ENCODE measurements around the gene DPF1. TPM values are rescaled to one million over a fixed set of nuclear protein-coding genes. Genes with fewer than 3 reads are reported as not detected.
"Not testable (repeated sequence)": the region's sequence is repeated elsewhere in the genome, so short reads cannot be mapped to it uniquely, and the experiment has no call there.

Gene DPF1
- total and polyA plus RNA-seq, 2 donors (not counting 1 experiment from before 2014, with no cell fraction given): 0.50 to 1.6 TPM

- Histone ChIP-seq H3K9ac (ENCODE audit: insufficient read depth, low read length) (peak overlapping the region; percentile 23), H3K79me2 (ENCODE audit: control insufficient read depth, insufficient read depth, low read length) (no peaks in the 10 kb centered on the region), H3K4me3 (replicated peaks in 1 of 4; ENCODE audit: control extremely low read depth in 1 of 4, insufficient read depth in 1 of 4, low read depth in 3 of 4, low read length in 4 of 4) (peak overlapping the region; percentile 32 to 65 (median 52)), H3K27ac (ENCODE audit: insufficient read depth, low read length) (no peak overlapping the region), H4K20me1 (ENCODE audit: control insufficient read depth, extremely low read depth, insufficient read depth, low read length) (no peaks in the 10 kb centered on the region), H3K9me3 (ENCODE audit: control insufficient read depth, insufficient read depth, low read depth, low read length) (no peaks in the 10 kb centered on the region), H3K36me3 (ENCODE audit: control insufficient read depth, insufficient read depth, low read length) (no peaks in the 10 kb centered on the region), H2AFZ (ENCODE audit: low read length) (peak overlapping the region; percentile 33), H3K4me2 (ENCODE audit: extremely low read depth, insufficient read depth, low read length) (peak overlapping the region; percentile 93), H3K27me3 (ENCODE audit: control insufficient read depth, insufficient read depth, low read length) (no peaks in the 10 kb centered on the region), H3K4me1 (ENCODE audit: control insufficient read depth, extremely low read depth, insufficient read depth, low read length) (peaks cover 2% of the 10 kb centered on the region)
- no peak for DNase-seq (ENCODE audit: low read depth in 2 of 2)
- TF ChIP-seq CTCF (conservative IDR thresholded peaks at IDR 0.05 in 1 of 2, IDR thresholded peaks at IDR 0.05 in 1 of 2; ENCODE audit: low read depth in 1 of 2, low read length in 2 of 2) (no peak), EZH2 (IDR thresholded peaks at IDR 0.05; ENCODE audit: low read length, missing control alignments) (no peak)
Measured at GRCh38 chr19:38228491-38229439, 4.7 kb upstream of the DPF1 start.

- Histone ChIP-seq H3K79me2 (ENCODE audit: control insufficient read depth, insufficient read depth, low read length) (no peaks in the 10 kb centered on the region), H3K27ac (ENCODE audit: insufficient read depth, low read length) (no peak overlapping the region), H3K27me3 (ENCODE audit: control insufficient read depth, insufficient read depth, low read length) (no peaks in the 10 kb centered on the region), H2AFZ (ENCODE audit: low read length) (no peak overlapping the region), H3K4me2 (ENCODE audit: extremely low read depth, insufficient read depth, low read length) (no peak overlapping the region), H3K36me3 (ENCODE audit: control insufficient read depth, insufficient read depth, low read length) (no peaks in the 10 kb centered on the region), H3K4me1 (ENCODE audit: control insufficient read depth, extremely low read depth, insufficient read depth, low read length) (peaks cover 2% of the 10 kb centered on the region), H3K9me3 (ENCODE audit: control insufficient read depth, insufficient read depth, low read depth, low read length) (no peaks in the 10 kb centered on the region), H3K4me3 (replicated peaks in 1 of 4; ENCODE audit: control extremely low read depth in 1 of 4, insufficient read depth in 1 of 4, low read depth in 3 of 4, low read length in 4 of 4) (no peak overlapping the region), H3K9ac (ENCODE audit: insufficient read depth, low read length) (no peak overlapping the region), H4K20me1 (ENCODE audit: control insufficient read depth, extremely low read depth, insufficient read depth, low read length) (no peaks in the 10 kb centered on the region)
- TF ChIP-seq CTCF (conservative IDR thresholded peaks at IDR 0.05 in 1 of 2, IDR thresholded peaks at IDR 0.05 in 1 of 2; ENCODE audit: low read depth in 1 of 2, low read length in 2 of 2) (no peak), EZH2 (IDR thresholded peaks at IDR 0.05; ENCODE audit: low read length, missing control alignments) (no peak)
- no peak for DNase-seq (ENCODE audit: low read depth in 2 of 2)
Measured at GRCh38 chr19:38228005-38228377, 4.0 kb upstream of the DPF1 start.

- H3K4me1 ChIP-seq (ENCODE audit: control insufficient read depth, extremely low read depth, insufficient read depth, low read length): peaks cover 2% of the 10 kb centered on the region
- H3K79me2 ChIP-seq (ENCODE audit: control insufficient read depth, insufficient read depth, low read length): no peaks in the 10 kb centered on the region
- no peaks in the 10 kb centered on the region for H4K20me1 ChIP-seq (ENCODE audit: control insufficient read depth, extremely low read depth, insufficient read depth, low read length)
- H3K9me3 ChIP-seq (ENCODE audit: control insufficient read depth, insufficient read depth, low read depth, low read length): no peaks in the 10 kb centered on the region
- no peak overlapping the region for H3K4me3 ChIP-seq (replicated peaks in 1 of 4; ENCODE audit: control extremely low read depth in 1 of 4, insufficient read depth in 1 of 4, low read depth in 3 of 4, low read length in 4 of 4)
- H3K9ac ChIP-seq (ENCODE audit: insufficient read depth, low read length): no peak overlapping the region
- no peak overlapping the region for H2AFZ ChIP-seq (ENCODE audit: low read length)
- H3K27me3 ChIP-seq (ENCODE audit: control insufficient read depth, insufficient read depth, low read length): no peaks in the 10 kb centered on the region
- H3K4me2 ChIP-seq (ENCODE audit: extremely low read depth, insufficient read depth, low read length): no peak overlapping the region
- TF ChIP-seq EZH2 (IDR thresholded peaks at IDR 0.05; ENCODE audit: low read length, missing control alignments): no peak
- no peak for TF ChIP-seq CTCF (conservative IDR thresholded peaks at IDR 0.05 in 1 of 2, IDR thresholded peaks at IDR 0.05 in 1 of 2; ENCODE audit: low read depth in 1 of 2, low read length in 2 of 2)
- H3K27ac ChIP-seq (ENCODE audit: insufficient read depth, low read length): no peak overlapping the region
- H3K36me3 ChIP-seq (ENCODE audit: control insufficient read depth, insufficient read depth, low read length): no peaks in the 10 kb centered on the region
- DNase-seq (ENCODE audit: low read depth in 2 of 2): no peak
Measured at GRCh38 chr19:38227287-38228004, 3.4 kb upstream of the DPF1 start.

GRCh38 chr19:38224863-38225218 is 819 bp upstream of the DPF1 start:
- not testable (repeated sequence) for H3K4me2 ChIP-seq (ENCODE audit: extremely low read depth, insufficient read depth, low read length)

More at GRCh38 chr19:38224863-38225218, 819 bp upstream of the DPF1 start:
- H3K27ac ChIP-seq (ENCODE audit: insufficient read depth, low read length); DNase-seq (ENCODE audit: low read depth in 2 of 2); H2AFZ ChIP-seq (ENCODE audit: low read length); H3K27me3 ChIP-seq (ENCODE audit: control insufficient read depth, insufficient read depth, low read length); H3K4me1 ChIP-seq (ENCODE audit: control insufficient read depth, extremely low read depth, insufficient read depth, low read length); H3K36me3 ChIP-seq (ENCODE audit: control insufficient read depth, insufficient read depth, low read length); H3K9ac ChIP-seq (ENCODE audit: insufficient read depth, low read length); H3K4me3 ChIP-seq (replicated peaks in 1 of 4; ENCODE audit: control extremely low read depth in 1 of 4, insufficient read depth in 1 of 4, low read depth in 3 of 4, low read length in 4 of 4); H3K79me2 ChIP-seq (ENCODE audit: control insufficient read depth, insufficient read depth, low read length); H3K9me3 ChIP-seq (ENCODE audit: control insufficient read depth, insufficient read depth, low read depth, low read length); H4K20me1 ChIP-seq (ENCODE audit: control insufficient read depth, extremely low read depth, insufficient read depth, low read length): not testable (repeated sequence)
